B cell (primary cell): ENCODE results near the gene INTS6L. TPM values are rescaled to one million over a fixed set of nuclear protein-coding genes. Genes with fewer than 3 reads are reported as not detected.

Experiments
- ATAC-seq: fragments of 200-7000 bp; cut with Tn5 transposase; one replicate; pipeline ENCODE4 v1.10.0; 2021; ENCODE audit warnings: low read depth, mild to moderate bottlenecking, moderate number of reproducible peaks, moderate library complexity
- CTCF ChIA-PET: fragments of 350-600 bp; sonication (Branson Sonifier 250); formaldehyde crosslinking; loops from one replicate; lab custom pipeline; 2021; ENCODE audit warnings: antibody characterized with exemption, inconsistent platforms; lab: Charles Lee
- POLR2A ChIA-PET: fragments of 350-600 bp; sonication (Branson Sonifier 250); formaldehyde crosslinking; loops from one replicate; lab custom pipeline; 2021; ENCODE audit warnings: antibody characterized with exemption; lab: Charles Lee
- DNase-seq: peaks from one replicate; pipeline ENCODE4 v3.0.0; 2013
- H2AFZ ChIP-seq: 2 replicates; pipeline ENCODE4 v1.6.1; 2012; ENCODE audit warnings: mild to moderate bottlenecking, low read depth, low read length; ENCODE audit not compliant: insufficient read depth, poor library complexity, severe bottlenecking
- H3K27ac ChIP-seq, 2 donors: 1 replicate in 1 of 2; 2 replicates in 1 of 2; pipeline ENCODE4 v1.5.1; 2012 to 2013; ENCODE audit warnings: low read length in 2 of 2, mild to moderate bottlenecking in 2 of 2, moderate library complexity in 1 of 2
- H3K27me3 ChIP-seq, 4 experiments: fragments of 200-600 bp in 1 of 4; sonication (generic) in 1 of 4; replicated peaks in 1 of 4; 1 replicate in 2 of 4; 2 replicates in 2 of 4; pipeline versions ENCODE4 v1.6.1 to v1.7.0; 2013 to 2016; ENCODE audit warnings: low read length in 3 of 4, mild to moderate bottlenecking in 2 of 4, mixed read lengths in 1 of 4, moderate library complexity in 1 of 4; ENCODE audit not compliant: insufficient read depth in 4 of 4, control insufficient read depth in 3 of 4; ENCODE audit errors: control extremely low read depth in 1 of 4
- H3K36me3 ChIP-seq, 2 experiments: replicated peaks in 1 of 2; 1 replicate in 1 of 2; 2 replicates in 1 of 2; pipeline versions ENCODE4 v1.6.1 to v1.7.1; 2013; ENCODE audit warnings: low read length in 1 of 2; ENCODE audit not compliant: insufficient read depth in 2 of 2, control insufficient read depth in 1 of 2; ENCODE audit errors: control extremely low read depth in 1 of 2, extremely low read depth in 1 of 2
- H3K4me1 ChIP-seq, 2 donors: fragments of 200-600 bp in 1 of 2; sonication (generic) in 1 of 2; 1 replicate in 1 of 2; 2 replicates in 1 of 2; pipeline versions ENCODE4 v1.5.1 to v1.6.1; 2013 to 2017; ENCODE audit warnings: low read length in 2 of 2; ENCODE audit not compliant: control insufficient read depth in 2 of 2, insufficient read depth in 2 of 2
- H3K4me2 ChIP-seq: replicated peaks from 2 replicates; pipeline ENCODE3; 2012; ENCODE audit warnings: mild to moderate bottlenecking, low read depth, low read length; ENCODE audit not compliant: poor library complexity, severe bottlenecking
- H3K4me3 ChIP-seq, 5 experiments: fragments of 200-600 bp in 1 of 5; sonication (generic) in 1 of 5; 1 replicate in 3 of 5; 2 replicates in 2 of 5; pipeline versions ENCODE4 v1.5.1 to v1.7.0; 2011 to 2016; ENCODE audit warnings: low read length in 4 of 5, mild to moderate bottlenecking in 4 of 5, low read depth in 2 of 5, control low read depth in 1 of 5, moderate library complexity in 1 of 5; ENCODE audit not compliant: insufficient read depth in 1 of 5; ENCODE audit errors: control extremely low read depth in 1 of 5, extremely low read depth in 1 of 5
- H3K79me2 ChIP-seq: fragments of 200-600 bp; sonication (generic); one replicate; pipeline ENCODE4 v1.6.0; 2016; ENCODE audit warnings: low read length; ENCODE audit not compliant: control insufficient read depth, insufficient read depth
- H3K9ac ChIP-seq: fragments of 200-600 bp; sonication (generic); 2 replicates; pipeline ENCODE4 v1.6.1; 2017; ENCODE audit warnings: mild to moderate bottlenecking, low read length, moderate library complexity
- H3K9me3 ChIP-seq, 3 donors: one replicate each; pipeline versions ENCODE4 v1.6.1 to v1.7.1; 2013; ENCODE audit warnings: low read length in 2 of 3; ENCODE audit not compliant: control insufficient read depth in 2 of 3, insufficient read depth in 1 of 3; ENCODE audit errors: control extremely low read depth in 1 of 3
- H4K20me1 ChIP-seq: 2 replicates; pipeline ENCODE4 v1.6.0; 2012; ENCODE audit warnings: mild to moderate bottlenecking, low read length; ENCODE audit not compliant: insufficient read depth, control insufficient read depth, poor library complexity, severe bottlenecking
- H3K27ac Mint-ChIP-seq: one replicate; pipeline ENCODE4 v1.8.0; 2021; ENCODE audit warnings: mixed read lengths
- H3K27me3 Mint-ChIP-seq: one replicate; pipeline ENCODE4 v1.8.0; 2021; ENCODE audit warnings: mixed read lengths
- H3K4me1 Mint-ChIP-seq: one replicate; pipeline ENCODE4 v1.8.0; 2021; ENCODE audit warnings: mixed read lengths
- H3K4me3 Mint-ChIP-seq: one replicate; pipeline ENCODE4 v1.8.0; 2021; ENCODE audit warnings: mixed read lengths
- H3K9me3 Mint-ChIP-seq: one replicate; pipeline ENCODE4 v1.8.0; 2022; ENCODE audit warnings: mixed read lengths; ENCODE audit not compliant: insufficient read depth
- EZH2 ChIP-seq: IDR thresholded peaks from 2 replicates; pipeline ENCODE4 v1.6.1; 2012; ENCODE audit warnings: borderline replicate concordance, low read depth, mild to moderate bottlenecking, moderate library complexity, low read length; ENCODE audit not compliant: insufficient read depth, poor library complexity, severe bottlenecking
- WGBS: methylation state at CpG from one replicate; pipeline ENCODE4 v1.1.5; 2013; ENCODE audit warnings: missing lambda C conversion rate; ENCODE audit not compliant: insufficient coverage; 5-methylcytosine and 5-hydroxymethylcytosine counted together
- intact Hi-C: fragments of 100-400 bp; cut with micrococcal nuclease; formaldehyde crosslinking; loops from one replicate; pipeline ENCODE4 v1.10.0; 2022
- polyA plus RNA-seq: library from polyadenylated mRNA; depleted of rRNA; stranded (reverse); fragments of >200 nt; gene quantifications from 2 replicates; pipeline ENCODE4 v1.2.3, GENCODE V29; 2012
- total RNA-seq, 2 donors: library from RNA; stranded (reverse); fragments of 120-200 nt in 1 of 2; gene quantifications; 1 replicate in 1 of 2; 2 replicates in 1 of 2; pipeline versions ENCODE4 v1.2.3 to v1.2.4, GENCODE V29; 2013 to 2022
- TF ChIP-seq, protein P1 (sequence below): fragments of 200-600 bp; IDR thresholded peaks from one replicate; pipeline ENCODE4 v1.8.0; 2022; ENCODE audit warnings: antibody characterized with exemption, mild to moderate bottlenecking

The INTS6L gene
- total and polyA plus RNA-seq, 2 donors (not counting 1 experiment from before 2014, with no cell fraction given), result 45.0 to 46.2 TPM

DNA sequence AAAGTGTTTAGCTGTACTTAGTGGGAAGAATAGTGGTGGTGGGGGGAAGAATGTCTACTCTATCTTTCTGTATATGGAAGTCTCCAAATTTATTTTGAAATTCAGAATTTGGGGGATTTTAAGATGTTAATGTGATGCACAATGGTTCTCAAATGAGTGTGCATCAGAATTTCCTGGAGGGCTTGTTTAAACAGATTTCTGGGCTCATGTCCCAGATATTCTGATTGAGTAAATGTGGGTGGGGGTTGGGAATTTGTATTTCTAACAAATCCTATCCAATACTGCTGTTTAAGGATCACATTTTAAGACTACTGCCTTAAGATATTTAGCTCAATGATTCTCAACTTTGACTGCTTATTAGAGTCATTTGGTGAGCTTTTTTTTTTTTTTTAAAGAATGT lies 15.1 kb upstream of the INTS6L start:
- H3K4me3 ChIP-seq, result no peak overlapping the region
- H3K36me3 ChIP-seq, result no peaks in the 10 kb centered on the region
- intact Hi-C loops, result no loop called here
- no peaks in the 10 kb centered on the region for H3K79me2 ChIP-seq
- H3K4me1 Mint-ChIP-seq, result no peaks in the 10 kb centered on the region
- no peak for DNase-seq
- no peak for TF ChIP-seq EZH2
- TF ChIP-seq, protein P1, sequence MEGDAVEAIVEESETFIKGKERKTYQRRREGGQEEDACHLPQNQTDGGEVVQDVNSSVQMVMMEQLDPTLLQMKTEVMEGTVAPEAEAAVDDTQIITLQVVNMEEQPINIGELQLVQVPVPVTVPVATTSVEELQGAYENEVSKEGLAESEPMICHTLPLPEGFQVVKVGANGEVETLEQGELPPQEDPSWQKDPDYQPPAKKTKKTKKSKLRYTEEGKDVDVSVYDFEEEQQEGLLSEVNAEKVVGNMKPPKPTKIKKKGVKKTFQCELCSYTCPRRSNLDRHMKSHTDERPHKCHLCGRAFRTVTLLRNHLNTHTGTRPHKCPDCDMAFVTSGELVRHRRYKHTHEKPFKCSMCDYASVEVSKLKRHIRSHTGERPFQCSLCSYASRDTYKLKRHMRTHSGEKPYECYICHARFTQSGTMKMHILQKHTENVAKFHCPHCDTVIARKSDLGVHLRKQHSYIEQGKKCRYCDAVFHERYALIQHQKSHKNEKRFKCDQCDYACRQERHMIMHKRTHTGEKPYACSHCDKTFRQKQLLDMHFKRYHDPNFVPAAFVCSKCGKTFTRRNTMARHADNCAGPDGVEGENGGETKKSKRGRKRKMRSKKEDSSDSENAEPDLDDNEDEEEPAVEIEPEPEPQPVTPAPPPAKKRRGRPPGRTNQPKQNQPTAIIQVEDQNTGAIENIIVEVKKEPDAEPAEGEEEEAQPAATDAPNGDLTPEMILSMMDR, result no peak
- H3K27me3 ChIP-seq, result no peaks in the 10 kb centered on the region
- H3K27ac Mint-ChIP-seq, result no peak overlapping the region
- POLR2A ChIA-PET, result no interaction called here
- no peak overlapping the region for H2AFZ ChIP-seq
- ATAC-seq, result no peak
- H3K4me2 ChIP-seq, result no peak overlapping the region
- H4K20me1 ChIP-seq, result no peaks in the 10 kb centered on the region
- H3K9me3 ChIP-seq, result no peaks in the 10 kb centered on the region
- H3K9ac ChIP-seq, result no peak overlapping the region
- CTCF ChIA-PET, result no interaction called here
- H3K27me3 Mint-ChIP-seq, result no peaks in the 10 kb centered on the region
- no peak overlapping the region for H3K4me3 Mint-ChIP-seq
- no peak overlapping the region for H3K27ac ChIP-seq
- H3K4me1 ChIP-seq, result no peaks in the 10 kb centered on the region
- no peaks in the 10 kb centered on the region for H3K9me3 Mint-ChIP-seq

DNA sequence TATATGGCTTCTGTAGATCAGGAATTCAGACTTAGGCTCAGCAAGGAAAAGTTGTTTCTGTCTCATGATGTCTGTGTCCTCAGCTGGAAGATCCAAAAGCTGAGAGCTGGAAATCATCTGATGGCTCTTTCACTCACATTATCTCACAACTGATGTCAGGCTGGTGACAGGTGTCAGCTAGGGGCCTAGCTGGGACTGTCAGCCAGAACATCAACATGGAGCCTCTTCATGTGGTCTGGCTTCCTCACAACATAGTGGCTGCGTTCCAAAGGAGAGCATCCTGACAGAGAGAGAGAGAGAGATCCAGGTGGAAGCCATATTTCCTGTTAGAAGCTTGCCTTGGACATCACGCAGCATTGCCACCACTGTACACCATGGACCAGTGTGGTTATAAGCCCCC lies 10.6 kb upstream of the INTS6L start:
- no CpG with 5 or more reads among the region's 2 CpGs for WGBS
- H3K27me3 ChIP-seq, result no peaks in the 10 kb centered on the region
- H3K9me3 Mint-ChIP-seq, result no peaks in the 10 kb centered on the region
- no peak overlapping the region for H3K9ac ChIP-seq
- H3K27ac ChIP-seq, result no peak overlapping the region
- H3K4me2 ChIP-seq, result no peak overlapping the region
- ATAC-seq (no peak), DNase-seq (no peak)
- no peak overlapping the region for H3K4me3 ChIP-seq
- H3K4me1 ChIP-seq, result no peaks in the 10 kb centered on the region
- CTCF ChIA-PET, result no interaction called here
- H3K27me3 Mint-ChIP-seq, result no peaks in the 10 kb centered on the region
- H3K4me3 Mint-ChIP-seq, result no peak overlapping the region
- H3K27ac Mint-ChIP-seq, result no peak overlapping the region
- no peaks in the 10 kb centered on the region for H4K20me1 ChIP-seq
- H3K36me3 ChIP-seq, result no peaks in the 10 kb centered on the region
- no peaks in the 10 kb centered on the region for H3K79me2 ChIP-seq
- H2AFZ ChIP-seq, result no peak overlapping the region
- TF ChIP-seq, protein P1, result no peak
- TF ChIP-seq EZH2, result no peak
- H3K9me3 ChIP-seq, result no peaks in the 10 kb centered on the region
- no peaks in the 10 kb centered on the region for H3K4me1 Mint-ChIP-seq
- intact Hi-C loops, result no loop called here
- POLR2A ChIA-PET, result no interaction called here
